ENCODE results near the gene SLC2A9. TPM values are rescaled to one million over a fixed set of nuclear protein-coding genes. Genes with fewer than 3 reads are reported as not detected.

SLC2A9 gene
- total and polyA plus RNA-seq, 2 of the 8 experiments (the other 6 are each of a cell fraction or from before 2014, with no cell fraction given): 0.20 to 0.26 TPM

- no peak for TF ChIP-seq USF2 (IDR thresholded peaks at IDR 0.05; ENCODE audit: low read length)
- no peak for TF ChIP-seq EGR1 (IDR thresholded peaks at IDR 0.05; ENCODE audit: borderline replicate concordance, low read depth, low read length)
- TF ChIP-seq CBX5 (IDR thresholded peaks at IDR 0.05; ENCODE audit: low read depth, low read length): no peak
- no peak for TF ChIP-seq CHD7 (IDR thresholded peaks at IDR 0.05; ENCODE audit: insufficient replicate concordance, low read length)
Observed at GRCh38 chr4:9988363-9988749, 32.9 kb downstream of the SLC2A9 start (continued).
